H9 (cell line): ENCODE data around the gene CMSS1. TPM values are rescaled to one million over a fixed set of nuclear protein-coding genes. Genes with fewer than 3 reads are reported as not detected.

Experiments
- DNase-seq: peaks from one replicate; pipeline ENCODE4 v3.0.0-alpha.2; 2017
- H2AFZ ChIP-seq: one replicate; pipeline ENCODE4 v1.6.1; 2013; ENCODE audit warnings: mild to moderate bottlenecking, low read length, control low read depth, moderate library complexity
- H2AK5ac ChIP-seq: 2 replicates; pipeline ENCODE4 v1.6.1; 2013; ENCODE audit warnings: low read length, control low read depth, mixed read lengths; ENCODE audit not compliant: insufficient read length
- H2BK120ac ChIP-seq: one replicate; pipeline ENCODE4 v1.6.1; 2013; ENCODE audit warnings: low read depth, mild to moderate bottlenecking, low read length, control low read depth, inconsistent platforms; ENCODE audit not compliant: poor library complexity, severe bottlenecking
- H2BK12ac ChIP-seq: 2 replicates; pipeline ENCODE4 v1.6.1; 2013; ENCODE audit warnings: low read length, control low read depth, mixed read lengths, low read depth; ENCODE audit not compliant: insufficient read length
- H2BK15ac ChIP-seq: 2 replicates; pipeline ENCODE4 v1.6.1; 2013; ENCODE audit warnings: low read depth, low read length, control low read depth
- H2BK20ac ChIP-seq: one replicate; pipeline ENCODE4 v1.6.1; 2013; ENCODE audit warnings: low read depth, mild to moderate bottlenecking, low read length, control low read depth, inconsistent platforms; ENCODE audit not compliant: poor library complexity, severe bottlenecking
- H2BK5ac ChIP-seq: 2 replicates; pipeline ENCODE4 v1.6.1; 2013; ENCODE audit warnings: low read length, control low read depth, mixed read lengths; ENCODE audit not compliant: insufficient read length
- H3K14ac ChIP-seq: 2 replicates; pipeline ENCODE4 v1.6.1; 2013; ENCODE audit warnings: low read length, control low read depth; ENCODE audit not compliant: insufficient read depth
- H3K18ac ChIP-seq: 2 replicates; pipeline ENCODE4 v1.6.1; 2013; ENCODE audit warnings: low read depth, mild to moderate bottlenecking, mixed read lengths, low read length, control low read depth; ENCODE audit not compliant: insufficient read length
- H3K23ac ChIP-seq: 2 replicates; pipeline ENCODE4 v1.6.1; 2013; ENCODE audit warnings: low read length, control low read depth, mixed read lengths, low read depth; ENCODE audit not compliant: insufficient read length
- H3K23me2 ChIP-seq: 2 replicates; pipeline ENCODE4 v1.6.1; 2013; ENCODE audit warnings: low read depth, mild to moderate bottlenecking, mixed read lengths, low read length, control low read depth; ENCODE audit not compliant: insufficient read length, poor library complexity, severe bottlenecking
- H3K27ac ChIP-seq: 2 replicates; pipeline ENCODE4 v1.5.1; 2013; ENCODE audit warnings: low read length, control low read depth, mixed read lengths, low read depth; ENCODE audit not compliant: insufficient read length
- H3K27me3 ChIP-seq: 2 replicates; pipeline ENCODE4 v1.6.1; 2013; ENCODE audit warnings: low read length, control low read depth, inconsistent platforms; ENCODE audit not compliant: insufficient read depth
- H3K4ac ChIP-seq: 2 replicates; pipeline ENCODE4 v1.6.1; 2013; ENCODE audit warnings: low read depth, mild to moderate bottlenecking, control low read depth, inconsistent platforms, low read length, moderate library complexity
- H3K4me1 ChIP-seq: 2 replicates; pipeline ENCODE4 v1.6.1; 2013; ENCODE audit warnings: low read length, control low read depth, inconsistent platforms; ENCODE audit not compliant: insufficient read depth
- H3K4me2 ChIP-seq: 2 replicates; pipeline ENCODE4 v1.6.1; 2013; ENCODE audit warnings: low read length, control low read depth, mixed read lengths; ENCODE audit not compliant: insufficient read length, insufficient read depth
- H3K56ac ChIP-seq: 2 replicates; pipeline ENCODE4 v1.6.1; 2013; ENCODE audit warnings: low read depth, mild to moderate bottlenecking, mixed read lengths, low read length, control low read depth; ENCODE audit not compliant: insufficient read length
- H3K79me1 ChIP-seq: 2 replicates; pipeline ENCODE4 v1.6.1; 2013; ENCODE audit warnings: low read depth, mild to moderate bottlenecking, moderate library complexity, low read length, control low read depth, inconsistent platforms; ENCODE audit not compliant: insufficient read depth, poor library complexity, severe bottlenecking
- H3K79me2 ChIP-seq: 2 replicates; pipeline ENCODE4 v1.6.1; 2013; ENCODE audit warnings: low read length, control low read depth, inconsistent platforms; ENCODE audit not compliant: insufficient read depth
- H3K9ac ChIP-seq: 2 replicates; pipeline ENCODE4 v1.6.1; 2013; ENCODE audit warnings: low read length, control low read depth, mixed read lengths; ENCODE audit not compliant: insufficient read length; ENCODE audit errors: extremely low read depth
- H3K9me3 ChIP-seq: one replicate; pipeline ENCODE4 v1.6.1; 2013; ENCODE audit warnings: low read depth, low read length, inconsistent platforms; ENCODE audit not compliant: control insufficient read depth
- H3T11ph ChIP-seq: one replicate; pipeline ENCODE4 v1.6.1; 2013; ENCODE audit warnings: mild to moderate bottlenecking, low read length, control low read depth, inconsistent platforms
- H4K20me1 ChIP-seq: one replicate; pipeline ENCODE4 v1.6.1; 2013; ENCODE audit not compliant: control insufficient read depth, insufficient read length, insufficient read depth
- H4K5ac ChIP-seq: 2 replicates; pipeline ENCODE4 v1.6.1; 2013; ENCODE audit warnings: low read depth, mild to moderate bottlenecking, mixed read lengths, low read length, control low read depth; ENCODE audit not compliant: insufficient read length
- H4K8ac ChIP-seq: replicated peaks from 2 replicates; pipeline ENCODE4 v1.6.1; 2013; ENCODE audit warnings: low read length, control low read depth, mixed read lengths, low read depth; ENCODE audit not compliant: insufficient read length
- H4K91ac ChIP-seq: 2 replicates; pipeline ENCODE4 v1.6.1; 2013; ENCODE audit warnings: low read depth, mild to moderate bottlenecking, moderate library complexity, mixed read lengths, low read length, control low read depth; ENCODE audit not compliant: insufficient read length
- H3K27ac Mint-ChIP-seq, 3 experiments: 2 replicates in 2 of 3; 3 replicates in 1 of 3; pipeline ENCODE4 v1.8.0; 2020 to 2021; ENCODE audit warnings: mixed read lengths in 3 of 3, mild to moderate bottlenecking in 1 of 3, moderate library complexity in 1 of 3
- H3K27me3 Mint-ChIP-seq: 2 replicates; pipeline ENCODE4 v1.8.0; 2021; ENCODE audit warnings: low read depth, mild to moderate bottlenecking, moderate library complexity, mixed read lengths
- H3K36me3 Mint-ChIP-seq, 3 experiments: 2 replicates in 2 of 3; 3 replicates in 1 of 3; pipeline ENCODE4 v1.8.0; 2020 to 2021; ENCODE audit warnings: low read depth in 3 of 3, mixed read lengths in 3 of 3; ENCODE audit not compliant: insufficient read depth in 1 of 3
- H3K4me1 Mint-ChIP-seq, 2 experiments: 2 replicates each; pipeline ENCODE4 v1.8.0; 2020; ENCODE audit warnings: mixed read lengths in 2 of 2
- H3K4me3 Mint-ChIP-seq, 2 experiments: 2 replicates in 1 of 2; 3 replicates in 1 of 2; pipeline ENCODE4 v1.8.0; 2020 to 2021; ENCODE audit warnings: mild to moderate bottlenecking in 2 of 2, mixed read lengths in 2 of 2, moderate library complexity in 1 of 2
- H3K9me3 Mint-ChIP-seq, 2 experiments: 2 replicates in 1 of 2; 3 replicates in 1 of 2; pipeline ENCODE4 v1.8.0; 2020; ENCODE audit warnings: mild to moderate bottlenecking in 2 of 2, mixed read lengths in 2 of 2, moderate library complexity in 1 of 2
- WGBS: extraction: QIAGEN DNeasy Blood & Tissue Kit; methylation state at CpG from one replicate; pipeline ENCODE4 v1.1.7; 2013; ENCODE audit warnings: missing lambda C conversion rate, low lambda C conversion rate, mixed read lengths; ENCODE audit not compliant: insufficient read length; ENCODE audit errors: extremely low coverage; 5-methylcytosine and 5-hydroxymethylcytosine counted together
- total RNA-seq: library from RNA; stranded (reverse); gene quantifications from 2 replicates; pipeline ENCODE4 v1.2.1, GENCODE V29; 2021
- TF ChIP-seq, protein P1 (sequence below): fragments of 200-600 bp; sonication (generic); conservative IDR thresholded peaks from 3 replicates; pipeline ENCODE4 v1.8.0; 2021; ENCODE audit warnings: antibody characterized with exemption, mild to moderate bottlenecking

The CMSS1 gene
- total RNA-seq, 1 experiment from 2014 or later = 61.8 TPM

DNA sequence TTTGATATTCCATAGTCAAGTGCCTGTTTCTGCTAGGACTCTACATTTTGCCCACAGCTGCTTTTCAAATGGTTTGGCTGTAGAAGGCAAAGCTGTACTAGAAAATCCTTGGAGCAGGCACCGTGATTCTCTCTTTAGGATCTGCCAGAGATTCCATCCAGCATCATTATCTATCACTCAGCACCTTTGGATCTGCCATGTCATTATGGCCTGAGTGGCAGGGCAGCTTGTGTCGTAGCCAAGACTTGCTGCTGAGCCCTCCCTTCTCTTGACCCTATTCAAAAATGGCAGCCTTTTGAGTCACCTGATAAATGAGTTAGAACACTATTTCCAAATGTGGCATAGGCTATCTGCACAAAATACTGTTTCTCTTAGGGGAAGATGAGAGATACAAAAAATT lies 8.1 kb upstream of the CMSS1 start:
- no peak overlapping the region for H4K8ac ChIP-seq
- H3K23ac ChIP-seq = no peak overlapping the region
- Mint-ChIP-seq H3K4me3 (no peak overlapping the region), H3K36me3 (peaks cover 8 to 13% (median 11%) of the 10 kb centered on the region in 3 experiments), H3K4me1 (0 out of 4 replicates have a peak, but pooled peaks cover 0 to 2% of the 10 kb centered on the region in 2 experiments), H3K27ac (no peak overlapping the region), H3K27me3 (peaks cover 6% of the 10 kb centered on the region), H3K9me3 (peaks cover 18 to 24% of the 10 kb centered on the region in 2 experiments)
- H2BK120ac ChIP-seq = no peak overlapping the region
- no peak overlapping the region for H3T11ph ChIP-seq
- TF ChIP-seq, protein P1, sequence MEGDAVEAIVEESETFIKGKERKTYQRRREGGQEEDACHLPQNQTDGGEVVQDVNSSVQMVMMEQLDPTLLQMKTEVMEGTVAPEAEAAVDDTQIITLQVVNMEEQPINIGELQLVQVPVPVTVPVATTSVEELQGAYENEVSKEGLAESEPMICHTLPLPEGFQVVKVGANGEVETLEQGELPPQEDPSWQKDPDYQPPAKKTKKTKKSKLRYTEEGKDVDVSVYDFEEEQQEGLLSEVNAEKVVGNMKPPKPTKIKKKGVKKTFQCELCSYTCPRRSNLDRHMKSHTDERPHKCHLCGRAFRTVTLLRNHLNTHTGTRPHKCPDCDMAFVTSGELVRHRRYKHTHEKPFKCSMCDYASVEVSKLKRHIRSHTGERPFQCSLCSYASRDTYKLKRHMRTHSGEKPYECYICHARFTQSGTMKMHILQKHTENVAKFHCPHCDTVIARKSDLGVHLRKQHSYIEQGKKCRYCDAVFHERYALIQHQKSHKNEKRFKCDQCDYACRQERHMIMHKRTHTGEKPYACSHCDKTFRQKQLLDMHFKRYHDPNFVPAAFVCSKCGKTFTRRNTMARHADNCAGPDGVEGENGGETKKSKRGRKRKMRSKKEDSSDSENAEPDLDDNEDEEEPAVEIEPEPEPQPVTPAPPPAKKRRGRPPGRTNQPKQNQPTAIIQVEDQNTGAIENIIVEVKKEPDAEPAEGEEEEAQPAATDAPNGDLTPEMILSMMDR = no peak
- H3K23me2 ChIP-seq = no peaks in the 10 kb centered on the region
- no peak overlapping the region for H4K5ac ChIP-seq
- no peak overlapping the region for H3K4ac ChIP-seq
- H2BK12ac ChIP-seq = no peak overlapping the region
- H3K4me1 ChIP-seq = no peaks in the 10 kb centered on the region
- no peak overlapping the region for H2AFZ ChIP-seq
- H2BK20ac ChIP-seq = no peak overlapping the region
- H3K79me2 ChIP-seq = no peaks in the 10 kb centered on the region
- no peak overlapping the region for H3K27ac ChIP-seq
- H3K14ac ChIP-seq = no peak overlapping the region
- no peaks in the 10 kb centered on the region for H3K79me1 ChIP-seq
- H4K91ac ChIP-seq = no peak overlapping the region
- no peak overlapping the region for H2BK5ac ChIP-seq
- no peak overlapping the region for H3K56ac ChIP-seq
- H3K27me3 ChIP-seq = no peaks in the 10 kb centered on the region; the same call in 1 of the 2 replicates
- H2AK5ac ChIP-seq = no peak overlapping the region
- no peak overlapping the region for H3K18ac ChIP-seq
- no peak overlapping the region for H3K4me2 ChIP-seq
- WGBS = no CpG with 5 or more reads among the region's 2 CpGs
- H3K9ac ChIP-seq = no peak overlapping the region
- H2BK15ac ChIP-seq = no peak overlapping the region
- peaks cover 14% of the 10 kb centered on the region for H3K9me3 ChIP-seq
- DNase-seq = no peak
- H4K20me1 ChIP-seq = no peaks in the 10 kb centered on the region
